ENCODE data around the gene CFDP1.

CFDP1 gene

DNA sequence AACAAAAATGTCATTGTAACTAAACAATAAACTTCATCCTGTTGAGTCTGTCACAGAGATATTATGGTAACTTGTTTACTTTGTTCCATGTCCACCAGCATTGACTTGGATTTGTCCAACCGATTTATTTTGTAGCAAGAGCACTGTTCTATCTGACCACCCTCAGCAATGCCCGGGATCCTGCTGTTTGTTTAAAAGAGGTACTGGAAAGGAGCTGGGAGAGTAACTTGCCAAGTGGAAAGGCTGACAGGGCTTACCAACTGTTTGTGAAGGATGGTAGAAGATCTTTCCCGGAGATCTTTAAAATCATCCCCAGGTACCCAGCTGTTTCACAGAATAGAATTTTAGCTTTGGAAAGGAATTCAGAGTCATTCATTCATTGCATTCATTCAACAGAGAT lies 122.8 kb downstream of the CFDP1 start:
- H4K8ac ChIP-seq (ENCODE audit: low read depth, low read length) = no peak overlapping the region
- H2BK120ac ChIP-seq (ENCODE audit: low read depth, low read length) = no peak overlapping the region
- DNase-seq = no peak
- WGBS (ENCODE audit: extremely low coverage, insufficient coverage, low lambda C conversion rate) = no CpG with 5 or more reads among the region's 3 CpGs
- no peak overlapping the region for H3K4me2 ChIP-seq (ENCODE audit: low read length)
- H3K27me3 ChIP-seq (ENCODE audit: insufficient read depth, low read length, poor library complexity) = no peaks in the 10 kb centered on the region
- H3K9ac ChIP-seq (ENCODE audit: low read length) = no peak overlapping the region
- no peak overlapping the region for H3K4me3 ChIP-seq (ENCODE audit: low read length)
- H3K79me2 ChIP-seq (ENCODE audit: control insufficient read depth, insufficient read depth, low read length) = no peaks in the 10 kb centered on the region
- no peak overlapping the region for H2BK15ac ChIP-seq (replicated peaks; ENCODE audit: low read depth)
- H3K27ac ChIP-seq (ENCODE audit: low read depth, low read length) = no peak overlapping the region
- H2AK5ac ChIP-seq (ENCODE audit: low read length) = no peak overlapping the region
- no peaks in the 10 kb centered on the region for H3K4me1 ChIP-seq (ENCODE audit: control insufficient read depth, low read depth, low read length)
- H4K5ac ChIP-seq (ENCODE audit: low read length) = no peak overlapping the region
- H3K23ac ChIP-seq (ENCODE audit: low read length) = no peak overlapping the region
- no peak overlapping the region for H3K4ac ChIP-seq (ENCODE audit: low read depth, low read length)
- no peak overlapping the region for H3K18ac ChIP-seq (ENCODE audit: low read length)
- no peak overlapping the region for H2BK5ac ChIP-seq (ENCODE audit: low read length)
- H3K79me1 ChIP-seq (ENCODE audit: low read length) = no peaks in the 10 kb centered on the region
- H3K36me3 ChIP-seq (ENCODE audit: control insufficient read depth, insufficient read depth, low read length) = no peaks in the 10 kb centered on the region
- no peak overlapping the region for H3K56ac ChIP-seq (ENCODE audit: low read length)

DNA sequence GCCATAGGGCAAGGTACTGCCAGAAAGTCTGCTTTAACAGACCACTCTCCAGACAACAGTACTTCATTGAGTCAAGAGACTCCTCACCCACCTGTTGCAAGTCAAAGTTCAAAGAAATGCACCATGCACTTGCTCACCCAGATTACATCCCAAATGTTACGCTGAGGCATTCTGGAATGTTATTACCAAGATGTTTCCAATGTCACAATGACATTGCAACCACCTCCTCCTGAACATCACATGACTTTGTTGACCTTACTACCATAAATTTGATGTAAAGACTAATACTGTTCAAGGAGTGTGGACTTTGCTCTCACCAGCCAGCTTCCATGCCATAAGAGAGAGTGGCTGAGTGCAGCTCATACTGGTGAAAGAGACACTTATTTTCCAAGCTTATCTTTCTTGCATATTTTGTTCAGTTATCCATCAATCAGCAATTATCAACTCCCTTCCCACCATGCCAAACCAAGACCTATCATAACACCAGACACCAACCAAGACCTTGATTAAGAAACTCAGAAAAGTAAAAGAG lies 123.3 kb downstream of the CFDP1 start:
- Histone ChIP-seq H2AK5ac (ENCODE audit: low read length) (no peak overlapping the region), H3K27ac (ENCODE audit: low read depth, low read length) (no peak overlapping the region), H2BK15ac (replicated peaks; ENCODE audit: low read depth) (no peak overlapping the region), H3K9ac (ENCODE audit: low read length) (no peak overlapping the region), H3K4me3 (ENCODE audit: low read length) (no peak overlapping the region), H3K79me1 (ENCODE audit: low read length) (no peaks in the 10 kb centered on the region), H4K8ac (ENCODE audit: low read depth, low read length) (no peak overlapping the region), H3K4ac (ENCODE audit: low read depth, low read length) (no peak overlapping the region), H3K56ac (ENCODE audit: low read length) (no peak overlapping the region), H3K18ac (ENCODE audit: low read length) (no peak overlapping the region), H4K5ac (ENCODE audit: low read length) (no peak overlapping the region), H3K27me3 (ENCODE audit: insufficient read depth, low read length, poor library complexity) (no peaks in the 10 kb centered on the region), H3K36me3 (ENCODE audit: control insufficient read depth, insufficient read depth, low read length) (no peaks in the 10 kb centered on the region), H3K23ac (ENCODE audit: low read length) (no peak overlapping the region), H2BK120ac (ENCODE audit: low read depth, low read length) (no peak overlapping the region), H2BK5ac (ENCODE audit: low read length) (no peak overlapping the region), H3K79me2 (ENCODE audit: control insufficient read depth, insufficient read depth, low read length) (no peaks in the 10 kb centered on the region), H3K4me2 (ENCODE audit: low read length) (no peak overlapping the region), H3K4me1 (ENCODE audit: control insufficient read depth, low read depth, low read length) (no peaks in the 10 kb centered on the region)
- no CpG with 5 or more reads among the region's 1 CpG for WGBS (ENCODE audit: extremely low coverage, insufficient coverage, low lambda C conversion rate)
- DNase-seq = no peak

DNA sequence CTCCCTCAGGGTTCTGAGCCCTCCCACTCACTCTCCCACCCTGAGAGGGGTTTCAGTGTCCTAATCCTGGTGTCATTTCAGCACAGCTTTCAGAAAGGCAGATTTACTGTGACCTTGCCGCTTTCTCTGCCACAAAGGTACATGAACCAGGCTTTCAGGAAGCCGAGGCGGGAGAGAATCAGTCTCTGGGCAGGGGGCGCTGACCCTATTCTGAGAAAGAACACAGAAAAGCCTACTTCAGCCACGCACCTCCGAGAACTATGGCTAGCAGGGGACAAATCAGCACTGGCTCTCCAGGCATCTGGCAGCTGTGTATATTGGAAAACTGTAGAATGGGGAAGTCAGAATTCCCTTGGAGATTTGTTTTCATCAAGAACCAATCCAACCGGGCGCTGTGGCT lies 124.1 kb downstream of the CFDP1 start:
- Histone ChIP-seq H3K9ac (ENCODE audit: low read length) (no peak overlapping the region), H3K4me3 (ENCODE audit: low read length) (no peak overlapping the region), H3K79me2 (ENCODE audit: control insufficient read depth, insufficient read depth, low read length) (no peaks in the 10 kb centered on the region), H2BK120ac (ENCODE audit: low read depth, low read length) (no peak overlapping the region), H3K27me3 (ENCODE audit: insufficient read depth, low read length, poor library complexity) (no peaks in the 10 kb centered on the region), H3K4ac (ENCODE audit: low read depth, low read length) (no peak overlapping the region), H3K18ac (ENCODE audit: low read length) (no peak overlapping the region), H2BK15ac (replicated peaks; ENCODE audit: low read depth) (no peak overlapping the region), H3K36me3 (ENCODE audit: control insufficient read depth, insufficient read depth, low read length) (no peaks in the 10 kb centered on the region), H3K23ac (ENCODE audit: low read length) (no peak overlapping the region), H3K27ac (ENCODE audit: low read depth, low read length) (no peak overlapping the region), H3K4me1 (ENCODE audit: control insufficient read depth, low read depth, low read length) (no peaks in the 10 kb centered on the region), H4K5ac (ENCODE audit: low read length) (no peak overlapping the region), H2BK5ac (ENCODE audit: low read length) (no peak overlapping the region), H2AK5ac (ENCODE audit: low read length) (no peak overlapping the region), H3K56ac (ENCODE audit: low read length) (no peak overlapping the region), H3K4me2 (ENCODE audit: low read length) (no peak overlapping the region), H4K8ac (ENCODE audit: low read depth, low read length) (no peak overlapping the region), H3K79me1 (ENCODE audit: low read length) (no peaks in the 10 kb centered on the region)
- DNase-seq = no peak
- no CpG with 5 or more reads among the region's 8 CpGs for WGBS (ENCODE audit: extremely low coverage, insufficient coverage, low lambda C conversion rate)

DNA sequence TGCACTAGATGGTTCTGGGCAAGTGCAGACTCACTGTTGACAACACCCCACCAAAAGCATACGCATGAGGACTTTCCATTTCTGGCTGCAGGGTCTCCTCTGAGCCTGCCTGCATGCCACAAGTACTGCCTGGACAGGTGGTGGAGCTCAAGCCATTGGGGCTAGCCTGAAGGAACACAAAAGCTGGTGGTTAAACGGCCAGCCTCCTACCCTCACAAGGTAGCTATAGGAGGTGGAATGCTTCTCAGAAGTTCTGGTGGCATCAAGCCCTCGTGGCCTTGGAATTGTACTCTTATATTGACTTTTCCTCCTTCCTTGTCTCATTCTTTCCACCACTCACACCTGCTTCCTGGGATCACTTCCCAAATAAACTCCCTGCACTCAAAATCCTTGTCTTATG lies 125.3 kb downstream of the CFDP1 start:
- WGBS (ENCODE audit: extremely low coverage, insufficient coverage, low lambda C conversion rate) = no CpG with 5 or more reads among the region's 3 CpGs
- H3K9ac ChIP-seq (ENCODE audit: low read length) = no peak overlapping the region
- H3K27me3 ChIP-seq (ENCODE audit: insufficient read depth, low read length, poor library complexity) = no peaks in the 10 kb centered on the region
- H4K5ac ChIP-seq (ENCODE audit: low read length) = no peak overlapping the region
- no peak overlapping the region for H2BK15ac ChIP-seq (replicated peaks; ENCODE audit: low read depth)
- H3K79me1 ChIP-seq (ENCODE audit: low read length) = no peaks in the 10 kb centered on the region
- no peak overlapping the region for H3K4ac ChIP-seq (ENCODE audit: low read depth, low read length)
- DNase-seq = no peak
- no peaks in the 10 kb centered on the region for H3K4me1 ChIP-seq (ENCODE audit: control insufficient read depth, low read depth, low read length)
- no peak overlapping the region for H3K23ac ChIP-seq (ENCODE audit: low read length)
- H3K27ac ChIP-seq (ENCODE audit: low read depth, low read length) = no peak overlapping the region
- no peak overlapping the region for H3K18ac ChIP-seq (ENCODE audit: low read length)
- H4K8ac ChIP-seq (ENCODE audit: low read depth, low read length) = no peak overlapping the region
- H2AK5ac ChIP-seq (ENCODE audit: low read length) = no peak overlapping the region
- no peak overlapping the region for H3K56ac ChIP-seq (ENCODE audit: low read length)
- H3K4me2 ChIP-seq (ENCODE audit: low read length) = no peak overlapping the region
- no peaks in the 10 kb centered on the region for H3K79me2 ChIP-seq (ENCODE audit: control insufficient read depth, insufficient read depth, low read length)
- no peak overlapping the region for H2BK120ac ChIP-seq (ENCODE audit: low read depth, low read length)
- no peaks in the 10 kb centered on the region for H3K36me3 ChIP-seq (ENCODE audit: control insufficient read depth, insufficient read depth, low read length)
- no peak overlapping the region for H2BK5ac ChIP-seq (ENCODE audit: low read length)
- H3K4me3 ChIP-seq (ENCODE audit: low read length) = no peak overlapping the region

DNA sequence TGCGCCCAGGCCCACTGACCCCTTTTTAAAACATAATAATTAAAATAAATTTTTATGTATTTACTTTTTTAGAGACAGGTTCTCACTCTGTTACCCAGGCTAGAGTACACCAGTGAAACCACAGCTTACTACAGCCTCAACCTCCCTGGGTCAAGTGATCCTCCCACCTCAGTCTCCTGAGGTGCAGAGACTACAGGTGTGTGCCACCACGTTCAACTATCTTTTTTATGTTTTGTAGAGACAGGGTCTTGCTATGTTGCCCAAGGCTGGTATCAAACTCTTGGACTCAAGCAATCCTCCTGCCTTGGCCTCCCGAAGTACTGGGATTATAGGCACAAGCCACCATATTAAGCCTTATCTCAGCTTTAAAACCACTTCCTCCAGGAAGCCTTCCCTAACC lies 125.8 kb downstream of the CFDP1 start:
- no peak overlapping the region for H2BK120ac ChIP-seq (ENCODE audit: low read depth, low read length)
- no peak overlapping the region for H3K4ac ChIP-seq (ENCODE audit: low read depth, low read length)
- no peak overlapping the region for H3K4me3 ChIP-seq (ENCODE audit: low read length)
- H3K18ac ChIP-seq (ENCODE audit: low read length) = no peak overlapping the region
- H2BK5ac ChIP-seq (ENCODE audit: low read length) = no peak overlapping the region
- no peaks in the 10 kb centered on the region for H3K4me1 ChIP-seq (ENCODE audit: control insufficient read depth, low read depth, low read length)
- H2BK15ac ChIP-seq (replicated peaks; ENCODE audit: low read depth) = no peak overlapping the region
- H3K79me1 ChIP-seq (ENCODE audit: low read length) = no peaks in the 10 kb centered on the region
- H3K9ac ChIP-seq (ENCODE audit: low read length) = no peak overlapping the region
- no peak overlapping the region for H4K8ac ChIP-seq (ENCODE audit: low read depth, low read length)
- H3K36me3 ChIP-seq (ENCODE audit: control insufficient read depth, insufficient read depth, low read length) = no peaks in the 10 kb centered on the region
- H2AK5ac ChIP-seq (ENCODE audit: low read length) = no peak overlapping the region
- WGBS (ENCODE audit: extremely low coverage, insufficient coverage, low lambda C conversion rate) = no CpG with 5 or more reads among the region's 3 CpGs
- no peak overlapping the region for H3K4me2 ChIP-seq (ENCODE audit: low read length)
- no peak overlapping the region for H3K27ac ChIP-seq (ENCODE audit: low read depth, low read length)
- no peak overlapping the region for H4K5ac ChIP-seq (ENCODE audit: low read length)
- DNase-seq = no peak
- H3K27me3 ChIP-seq (ENCODE audit: insufficient read depth, low read length, poor library complexity) = no peaks in the 10 kb centered on the region
- no peak overlapping the region for H3K56ac ChIP-seq (ENCODE audit: low read length)
- H3K23ac ChIP-seq (ENCODE audit: low read length) = no peak overlapping the region
- H3K79me2 ChIP-seq (ENCODE audit: control insufficient read depth, insufficient read depth, low read length) = no peaks in the 10 kb centered on the region

DNA sequence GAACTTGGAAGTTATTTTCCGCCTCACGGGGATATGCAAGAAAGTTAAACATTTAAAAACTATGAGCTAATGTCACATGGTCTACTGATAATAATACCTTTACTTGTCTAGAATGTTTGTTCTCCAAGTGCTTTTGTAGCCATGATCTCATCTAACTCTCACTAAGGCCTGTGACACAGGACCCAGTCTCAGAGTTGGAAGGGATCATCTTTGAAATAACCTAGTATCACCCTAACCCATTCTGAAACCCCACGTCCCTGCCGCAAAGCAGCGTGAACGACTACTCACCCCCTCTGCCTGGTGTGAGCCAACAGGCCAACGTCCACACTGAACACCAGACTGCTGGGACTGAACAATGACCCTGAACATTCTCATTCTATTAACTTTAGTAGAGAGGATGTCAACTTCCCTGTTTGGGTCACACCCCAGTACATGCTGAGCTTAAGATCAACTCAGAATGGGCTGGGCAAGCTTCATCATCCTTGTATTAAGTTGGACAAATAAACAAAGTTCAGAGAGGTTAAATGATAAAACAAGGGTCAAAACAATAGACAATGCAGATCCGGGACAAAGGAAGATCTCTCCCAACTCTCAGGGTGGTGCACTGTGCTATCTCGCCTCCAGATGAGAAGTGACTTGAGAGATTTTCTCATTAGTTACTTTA lies 127.1 kb downstream of the CFDP1 start:
- no peak overlapping the region for H3K4me3 ChIP-seq (ENCODE audit: low read length)
- H3K27ac ChIP-seq (ENCODE audit: low read depth, low read length) = no peak overlapping the region

More for the DNA sequence above, 127.1 kb downstream of the CFDP1 start:
- no peak overlapping the region for H2BK5ac ChIP-seq (ENCODE audit: low read length)
- no peak overlapping the region for H3K4me2 ChIP-seq (ENCODE audit: low read length)
- H2AK5ac ChIP-seq (ENCODE audit: low read length) = no peak overlapping the region
- no peaks in the 10 kb centered on the region for H3K36me3 ChIP-seq (ENCODE audit: control insufficient read depth, insufficient read depth, low read length)
- H4K8ac ChIP-seq (ENCODE audit: low read depth, low read length) = no peak overlapping the region
- no CpG with 5 or more reads among the region's 9 CpGs for WGBS (ENCODE audit: extremely low coverage, insufficient coverage, low lambda C conversion rate)
- H2BK15ac ChIP-seq (replicated peaks; ENCODE audit: low read depth) = no peak overlapping the region
- H3K79me2 ChIP-seq (ENCODE audit: control insufficient read depth, insufficient read depth, low read length) = no peaks in the 10 kb centered on the region
- no peak overlapping the region for H3K23ac ChIP-seq (ENCODE audit: low read length)
- H2BK120ac ChIP-seq (ENCODE audit: low read depth, low read length) = no peak overlapping the region
- H3K4ac ChIP-seq (ENCODE audit: low read depth, low read length) = no peak overlapping the region
- H3K79me1 ChIP-seq (ENCODE audit: low read length) = no peaks in the 10 kb centered on the region
- DNase-seq = no peak
- H3K9ac ChIP-seq (ENCODE audit: low read length) = no peak overlapping the region
- no peak overlapping the region for H4K5ac ChIP-seq (ENCODE audit: low read length)
- H3K18ac ChIP-seq (ENCODE audit: low read length) = no peak overlapping the region
- H3K56ac ChIP-seq (ENCODE audit: low read length) = no peak overlapping the region
- no peaks in the 10 kb centered on the region for H3K27me3 ChIP-seq (ENCODE audit: insufficient read depth, low read length, poor library complexity)
- H3K4me1 ChIP-seq (ENCODE audit: control insufficient read depth, low read depth, low read length) = no peaks in the 10 kb centered on the region
